Right lobe of liver (tissue), 6 donors: Measurements from ENCODE around the gene SHC3. TPM values are rescaled to one million over a fixed set of nuclear protein-coding genes. Genes with fewer than 3 reads are reported as not detected.

Experiments used
- ATAC-seq, 4 donors: fragments of 200-7000 bp; cut with Tn5 transposase; one replicate each; pipeline ENCODE4 v1.9.1; 2020; ENCODE audit warnings: mild to moderate bottlenecking in 4 of 4, moderate library complexity in 4 of 4
- DNase-seq, 3 donors: peaks; one replicate each; pipeline ENCODE4 v3.0.0-alpha.2; 2020
- H3K27ac ChIP-seq, 3 donors: fragments of 200-600 bp; one replicate each; pipeline ENCODE4 v1.8.0; 2022
- H3K27me3 ChIP-seq, 2 donors: fragments of 200-600 bp; one replicate each; pipeline ENCODE4 v1.8.0; 2022
- H3K36me3 ChIP-seq, 4 donors: fragments of 200-600 bp; sonication (generic) in 1 of 4; one replicate each; pipeline versions ENCODE4 v1.5.1 to v1.8.0; 2017 to 2022; ENCODE audit warnings: control low read depth in 1 of 4
- H3K4me1 ChIP-seq, 4 donors: fragments of 200-600 bp; sonication (generic) in 1 of 4; one replicate each; pipeline versions ENCODE4 v1.5.1 to v1.8.0; 2017 to 2022; ENCODE audit warnings: control low read depth in 1 of 4
- H3K4me3 ChIP-seq, 3 donors: fragments of 200-600 bp; one replicate each; pipeline ENCODE4 v1.8.0; 2022
- H3K9me3 ChIP-seq, 4 donors: fragments of 200-600 bp; sonication (generic) in 1 of 4; one replicate each; pipeline versions ENCODE4 v1.5.1 to v1.8.0; 2017 to 2022; ENCODE audit warnings: control low read depth in 1 of 4
- CTCF ChIP-seq, 4 donors: fragments of 200-600 bp in 3 of 4; fragments of 450-650 bp in 1 of 4; IDR thresholded peaks; one replicate each; pipeline versions ENCODE4 v1.5.1 to v1.8.0; 2016 to 2022; ENCODE audit warnings: antibody characterized with exemption in 4 of 4, mild to moderate bottlenecking in 2 of 4
- POLR2A ChIP-seq: fragments of 450-650 bp; IDR thresholded peaks from one replicate; pipeline ENCODE4 v1.6.1; 2017; ENCODE audit warnings: antibody characterized with exemption, mild to moderate bottlenecking
- WGBS: methylation state at CpG from one replicate; pipeline ENCODE4 v1.1.6; 2018; ENCODE audit warnings: low coverage, low lambda C conversion rate; ENCODE audit not compliant: insufficient coverage; ENCODE audit errors: missing lambda C conversion rate; 5-methylcytosine and 5-hydroxymethylcytosine counted together
- intact Hi-C, 2 donors: fragments of 100-400 bp; cut with DNase I; formaldehyde crosslinking; loops; one replicate each; pipeline versions ENCODE4 v1.11.2 to v1.14.1; 2022
- total RNA-seq, 6 experiments: library from RNA; depleted of rRNA in 2 of 6; stranded (reverse); fragments of >200 nt in 2 of 6; fragmentation: NEBNext Ultra II Directional in 3 of 6; extraction: Animal tissue kit (Norgen Biotek cat#: 25700) in 3 of 6; gene quantifications; one replicate each; pipeline versions ENCODE4 v1.1.0 to v1.2.4, GENCODE V29; 2016 to 2023
- donor health status: DM: no; HTN: yes; CAD: no.
- donor health status: DM: no; HTN: no; CAD: no.
- donor health status: DM: no; HTN: no; CAD: no.
- donor health status: DM: no; HTN: yes; CAD: no.
- donor health status: DM: no; HTN: yes; CAD: no.

The SHC3 gene
- total RNA-seq, 6 experiments from 2014 or later, result 0.05 to 0.35 (median 0.17) TPM

GRCh38 chr9:89160806-89161205 is 17.8 kb downstream of the SHC3 start:
- DNase-seq (no peak), ATAC-seq (no peak)
- H3K4me1 ChIP-seq, result no peaks in the 10 kb centered on the region
- TF ChIP-seq POLR2A (no peak), CTCF (IDR thresholded peaks at IDR 0.05) (no peak)
- no peak overlapping the region for H3K27ac ChIP-seq
- intact Hi-C loops, result no loop called here
- 82% methylated on average over 2 of the region's 5 CpGs for WGBS
- no peaks in the 10 kb centered on the region for H3K9me3 ChIP-seq
- no peaks in the 10 kb centered on the region for H3K36me3 ChIP-seq
- H3K4me3 ChIP-seq, result no peak overlapping the region
- H3K27me3 ChIP-seq, result no peaks in the 10 kb centered on the region

- Histone ChIP-seq H3K4me1 (no peaks in the 10 kb centered on the region), H3K27me3 (no peaks in the 10 kb centered on the region), H3K36me3 (no peaks in the 10 kb centered on the region), H3K27ac (no peak overlapping the region), H3K9me3 (no peaks in the 10 kb centered on the region), H3K4me3 (no peak overlapping the region)
- TF ChIP-seq POLR2A, result no peak
- TF ChIP-seq CTCF (IDR thresholded peaks at IDR 0.05), result no peak
- WGBS, result 63% methylated on average over 11 of the region's 14 CpGs
- DNase-seq (no peak), ATAC-seq (peak in 3 of 4 donors; percentile 25 to 75 (median 51))
- intact Hi-C loops, result no loop called here
Measured at GRCh38 chr9:89154651-89155336, 23.8 kb downstream of the SHC3 start.

- no peaks in the 10 kb centered on the region for H3K9me3 ChIP-seq
- WGBS, result 67% methylated on average over 3 of the region's 4 CpGs
- intact Hi-C loops, result no loop called here
- no peaks in the 10 kb centered on the region for H3K27me3 ChIP-seq
- no peak overlapping the region for H3K27ac ChIP-seq
- H3K4me1 ChIP-seq, result no peaks in the 10 kb centered on the region
- TF ChIP-seq POLR2A (no peak), CTCF (IDR thresholded peaks at IDR 0.05) (no peak)
- DNase-seq (no peak), ATAC-seq (no peak)
- no peaks in the 10 kb centered on the region for H3K36me3 ChIP-seq
- H3K4me3 ChIP-seq, result no peak overlapping the region
Measured at GRCh38 chr9:89154218-89154617, 24.4 kb downstream of the SHC3 start.

GRCh38 chr9:89153232-89154017 is 25.2 kb downstream of the SHC3 start:
- Histone ChIP-seq H3K27me3 (no peaks in the 10 kb centered on the region), H3K36me3 (no peaks in the 10 kb centered on the region), H3K4me3 (no peak overlapping the region), H3K27ac (no peak overlapping the region), H3K9me3 (no peaks in the 10 kb centered on the region), H3K4me1 (no peaks in the 10 kb centered on the region)
- ATAC-seq (peak in 3 of 4 donors; percentile 18 to 71 (median 22)), DNase-seq (no peak)
- WGBS, result 57% methylated on average over 11 of the region's 14 CpGs
- no peak for TF ChIP-seq POLR2A
- TF ChIP-seq CTCF (IDR thresholded peaks at IDR 0.05), result no peak
- intact Hi-C loops, result no loop called here
